Measurements from ENCODE around the gene DISP2. TPM values are rescaled to one million over a fixed set of nuclear protein-coding genes. Genes with fewer than 3 reads are reported as not detected.

Gene DISP2
- total RNA-seq, 1 donor: 0.36 TPM

DNA sequence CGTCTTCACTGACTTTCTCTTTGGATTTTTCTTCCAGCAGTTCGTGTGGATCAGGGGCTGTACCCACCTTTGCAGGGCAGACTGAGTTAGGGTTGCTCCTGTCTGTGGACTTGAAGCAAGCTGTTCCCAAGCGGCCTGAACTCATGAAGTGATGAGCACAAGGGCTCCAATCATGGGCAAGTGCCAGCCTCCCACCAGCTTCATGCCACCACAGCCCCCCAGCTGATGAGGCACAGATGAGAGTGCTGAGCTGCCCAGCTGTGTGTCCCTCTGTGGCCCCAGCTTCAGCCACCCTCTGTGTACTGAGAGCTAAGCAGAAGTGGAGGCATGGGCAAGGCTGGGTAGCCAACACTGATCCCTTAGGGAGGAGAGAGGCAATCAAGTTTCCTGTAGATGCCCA lies 47.0 kb upstream of the DISP2 start:
- no peak overlapping the region for H2AFZ ChIP-seq (ENCODE audit: low read length)
- no peaks in the 10 kb centered on the region for H4K20me1 ChIP-seq (ENCODE audit: insufficient read depth, low read length)
- DNase-seq (ENCODE audit: insufficient read length, low spot score, missing footprints): no peak
- peaks cover 23% of the 10 kb centered on the region for H3K27me3 ChIP-seq (ENCODE audit: insufficient read depth, low read length)
- TF ChIP-seq, protein P1, sequence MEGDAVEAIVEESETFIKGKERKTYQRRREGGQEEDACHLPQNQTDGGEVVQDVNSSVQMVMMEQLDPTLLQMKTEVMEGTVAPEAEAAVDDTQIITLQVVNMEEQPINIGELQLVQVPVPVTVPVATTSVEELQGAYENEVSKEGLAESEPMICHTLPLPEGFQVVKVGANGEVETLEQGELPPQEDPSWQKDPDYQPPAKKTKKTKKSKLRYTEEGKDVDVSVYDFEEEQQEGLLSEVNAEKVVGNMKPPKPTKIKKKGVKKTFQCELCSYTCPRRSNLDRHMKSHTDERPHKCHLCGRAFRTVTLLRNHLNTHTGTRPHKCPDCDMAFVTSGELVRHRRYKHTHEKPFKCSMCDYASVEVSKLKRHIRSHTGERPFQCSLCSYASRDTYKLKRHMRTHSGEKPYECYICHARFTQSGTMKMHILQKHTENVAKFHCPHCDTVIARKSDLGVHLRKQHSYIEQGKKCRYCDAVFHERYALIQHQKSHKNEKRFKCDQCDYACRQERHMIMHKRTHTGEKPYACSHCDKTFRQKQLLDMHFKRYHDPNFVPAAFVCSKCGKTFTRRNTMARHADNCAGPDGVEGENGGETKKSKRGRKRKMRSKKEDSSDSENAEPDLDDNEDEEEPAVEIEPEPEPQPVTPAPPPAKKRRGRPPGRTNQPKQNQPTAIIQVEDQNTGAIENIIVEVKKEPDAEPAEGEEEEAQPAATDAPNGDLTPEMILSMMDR (IDR thresholded peaks at IDR 0.05; ENCODE audit: extremely low read depth, low read depth, low read length): no peak
- H3K36me3 ChIP-seq (ENCODE audit: insufficient read depth, low read length): no peaks in the 10 kb centered on the region
- no peak overlapping the region for H3K27ac ChIP-seq (ENCODE audit: low read depth, low read length)
- H3K79me2 ChIP-seq (ENCODE audit: insufficient read depth, low read length): no peaks in the 10 kb centered on the region
- H3K4me2 ChIP-seq (ENCODE audit: insufficient read depth, low read length): no peak overlapping the region
- peaks cover 17% of the 10 kb centered on the region for H3K4me1 ChIP-seq (ENCODE audit: insufficient read depth, low read length)
- H3K4me3 ChIP-seq (ENCODE audit: insufficient read depth, low read length): no peak overlapping the region
- H3K9me3 ChIP-seq (ENCODE audit: low read depth, low read length): no peaks in the 10 kb centered on the region

DNA sequence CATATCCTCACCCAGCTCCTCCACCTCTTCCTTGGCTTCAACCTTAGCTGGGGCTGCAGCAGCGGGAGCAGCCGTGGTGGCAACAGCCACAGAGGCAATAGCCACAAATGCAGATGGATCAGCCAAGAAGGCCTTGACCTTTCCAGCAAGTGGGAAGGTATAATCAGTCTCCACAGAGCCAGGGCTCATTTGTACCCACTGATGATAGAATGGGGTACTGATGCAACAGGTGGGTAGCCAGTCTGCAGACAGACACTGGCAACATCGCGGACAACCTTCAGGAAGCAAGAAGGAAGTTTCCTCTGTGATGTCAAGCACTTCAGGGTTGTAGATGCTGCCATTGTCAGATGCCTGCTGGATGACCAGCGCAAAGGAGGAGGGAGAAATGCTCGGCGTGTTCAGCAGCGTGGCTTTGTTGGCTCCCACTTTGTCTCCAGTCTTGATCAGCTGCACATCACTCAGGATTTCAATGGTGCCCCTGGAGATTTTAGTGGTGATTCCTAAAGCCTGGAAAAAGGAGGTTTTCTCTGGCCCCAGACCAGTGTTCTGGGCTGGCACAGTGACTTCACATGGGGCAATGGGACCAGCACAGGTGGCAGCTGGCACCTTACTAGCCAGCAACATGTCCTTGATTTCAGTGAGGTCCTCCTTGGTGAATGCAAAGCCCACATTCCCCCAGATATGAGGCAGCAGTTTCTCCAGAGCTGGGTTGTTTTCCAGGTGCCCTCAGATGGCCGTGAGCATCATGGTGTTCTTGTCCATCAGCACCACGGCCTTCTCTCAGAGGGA lies 45.5 kb upstream of the DISP2 start:
- TF ChIP-seq, protein P1 (IDR thresholded peaks at IDR 0.05; ENCODE audit: extremely low read depth, low read depth, low read length): no peak
- no peak for DNase-seq (ENCODE audit: insufficient read length, low spot score, missing footprints)

DNA sequence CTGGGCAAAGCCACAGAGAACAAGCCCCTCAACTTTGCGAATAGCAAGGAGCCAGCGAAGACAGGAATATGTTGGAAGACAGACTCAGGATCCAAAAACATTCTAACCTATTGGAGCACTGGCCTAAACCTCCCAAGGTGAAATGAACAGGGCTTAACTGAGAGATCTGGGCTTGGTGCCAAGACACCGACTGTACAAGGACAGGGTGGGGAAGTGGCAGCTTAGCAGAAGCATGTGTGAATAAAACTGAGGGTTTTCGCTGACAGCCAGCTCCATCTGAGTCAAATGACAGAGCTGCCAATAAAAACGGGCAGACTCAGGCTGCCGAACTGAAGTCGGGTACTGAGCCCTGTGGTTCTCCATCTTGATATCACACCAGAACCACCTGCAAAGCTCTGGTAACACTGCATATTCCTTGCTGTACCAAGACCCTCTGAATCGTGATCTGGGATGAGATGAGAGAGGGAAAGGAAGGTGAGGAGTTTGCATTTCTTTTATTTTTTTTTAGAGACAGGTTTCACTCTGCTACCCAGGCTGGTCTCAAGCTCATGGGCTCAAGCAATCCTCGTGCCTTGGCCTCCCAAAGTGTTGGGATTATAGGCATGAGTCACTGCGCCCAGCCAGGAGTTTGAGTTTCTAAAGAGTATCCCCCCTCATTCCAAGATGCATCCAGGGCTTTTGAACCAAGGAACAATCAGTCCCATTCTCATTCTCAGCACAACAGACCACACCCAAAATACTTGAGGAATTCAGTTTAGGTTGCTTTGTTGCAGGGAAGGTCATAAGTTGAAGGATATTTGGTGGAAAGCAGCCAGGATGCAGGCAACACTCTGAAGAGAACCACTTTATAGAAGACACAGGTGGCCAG lies 44.3 kb upstream of the DISP2 start:
- peaks cover 17% of the 10 kb centered on the region for H3K4me1 ChIP-seq (ENCODE audit: insufficient read depth, low read length)
- peaks cover 18% of the 10 kb centered on the region for H3K27me3 ChIP-seq (ENCODE audit: insufficient read depth, low read length)
- no peak overlapping the region for H2AFZ ChIP-seq (ENCODE audit: low read length)
- H3K4me2 ChIP-seq (ENCODE audit: insufficient read depth, low read length): peak overlapping the region; percentile 11
- no peaks in the 10 kb centered on the region for H3K79me2 ChIP-seq (ENCODE audit: insufficient read depth, low read length)
- no peak overlapping the region for H3K4me3 ChIP-seq (ENCODE audit: insufficient read depth, low read length)
- TF ChIP-seq, protein P1 (IDR thresholded peaks at IDR 0.05; ENCODE audit: extremely low read depth, low read depth, low read length): no peak
- no peaks in the 10 kb centered on the region for H3K9me3 ChIP-seq (ENCODE audit: low read depth, low read length)
- peak; percentile 93 for DNase-seq (ENCODE audit: insufficient read length, low spot score, missing footprints)
- no peak overlapping the region for H3K27ac ChIP-seq (ENCODE audit: low read depth, low read length)
- no peaks in the 10 kb centered on the region for H3K36me3 ChIP-seq (ENCODE audit: insufficient read depth, low read length)
- no peaks in the 10 kb centered on the region for H4K20me1 ChIP-seq (ENCODE audit: insufficient read depth, low read length)

More for the DNA sequence above, 45.5 kb upstream of the DISP2 start:
- H3K36me3 ChIP-seq (ENCODE audit: insufficient read depth, low read length): no peaks in the 10 kb centered on the region
- peaks cover 18% of the 10 kb centered on the region for H3K27me3 ChIP-seq (ENCODE audit: insufficient read depth, low read length)
- H3K79me2 ChIP-seq (ENCODE audit: insufficient read depth, low read length): no peaks in the 10 kb centered on the region
- H3K27ac ChIP-seq (ENCODE audit: low read depth, low read length): no peak overlapping the region
- H3K4me1 ChIP-seq (ENCODE audit: insufficient read depth, low read length): peaks cover 17% of the 10 kb centered on the region
- H3K4me3 ChIP-seq (ENCODE audit: insufficient read depth, low read length): no peak overlapping the region
- H3K9me3 ChIP-seq (ENCODE audit: low read depth, low read length): no peaks in the 10 kb centered on the region
- H3K4me2 ChIP-seq (ENCODE audit: insufficient read depth, low read length): no peak overlapping the region
- no peak overlapping the region for H2AFZ ChIP-seq (ENCODE audit: low read length)
- no peaks in the 10 kb centered on the region for H4K20me1 ChIP-seq (ENCODE audit: insufficient read depth, low read length)
